ENCODE data around the gene PIGU. TPM values are rescaled to one million over a fixed set of nuclear protein-coding genes. Genes with fewer than 3 reads are reported as not detected.

The PIGU gene
- total and polyA plus RNA-seq, 8 donors, result 4.1 to 20.4 (median 7.9) TPM

- ATAC-seq, result no peak
- no peak for TF ChIP-seq CTCF (IDR thresholded peaks at IDR 0.05)
- DNase-seq, result no peak
- H3K4me3 ChIP-seq, result no peak overlapping the region
- H3K9me3 ChIP-seq, result no peaks in the 10 kb centered on the region
- H3K27me3 ChIP-seq, result no peaks in the 10 kb centered on the region
- WGBS, 2 donors, result 91 to 93% methylated on average over 13 of the region's 13 CpGs
- H3K27ac ChIP-seq, result no peak overlapping the region
- H3K4me1 ChIP-seq, result no peaks in the 10 kb centered on the region
- intact Hi-C loops (cut with DNase I), result loop anchor here in 1 of 3 donors (10.0 kb wide), 1 partner anchor 163 kb away; the partner anchor contains the start of gene TP53INP2
- peaks cover 0 to 28% (median under 1%) of the 10 kb centered on the region in 3 donors for H3K36me3 ChIP-seq
- no peak for FAIRE-seq
Observed at GRCh38 chr20:34541264-34541901, 135.5 kb downstream of the PIGU start.

GRCh38 chr20:34540596-34541263, 136.2 kb downstream of the PIGU start:
- ATAC-seq, result no peak
- no peak overlapping the region for H3K27ac ChIP-seq

GRCh38 chr20:34539756-34540155, 137.1 kb downstream of the PIGU start:
- no peak for TF ChIP-seq CTCF (IDR thresholded peaks at IDR 0.05)
- Histone ChIP-seq H3K4me1 (no peaks in the 10 kb centered on the region), H3K27ac (no peak overlapping the region), H3K9me3 (no peaks in the 10 kb centered on the region), H3K36me3 (peaks cover 3 to 44% (median 9%) of the 10 kb centered on the region in 3 donors), H3K27me3 (no peaks in the 10 kb centered on the region), H3K4me3 (no peak overlapping the region)
- WGBS, 2 donors, result 95 to 99% methylated on average over 8 of the region's 8 CpGs
- no peak for FAIRE-seq
- no peak for DNase-seq
- no peak for ATAC-seq
- intact Hi-C loops (cut with DNase I), result loop anchor here in 2 of 3 donors (10.0 kb wide), 2 partner anchors 165 to 225 kb away; partner anchors contain the start of gene TP53INP2 (in 1 of the 2)

More at GRCh38 chr20:34540596-34541263, 136.2 kb downstream of the PIGU start:
- H3K4me3 ChIP-seq, result no peak overlapping the region
- FAIRE-seq, result no peak
- intact Hi-C loops (cut with DNase I), result loop anchor here in 1 of 3 donors (10.0 kb wide), 1 partner anchor 164 kb away; the partner anchor contains the start of gene TP53INP2
- no peak for TF ChIP-seq CTCF (IDR thresholded peaks at IDR 0.05)
- no peaks in the 10 kb centered on the region for H3K27me3 ChIP-seq
- DNase-seq, result no peak
- peaks cover under 1 to 35% (median 3%) of the 10 kb centered on the region in 3 donors for H3K36me3 ChIP-seq
- 91 to 92% methylated on average over 15 of the region's 15 CpGs for WGBS, 2 donors
- H3K9me3 ChIP-seq, result no peaks in the 10 kb centered on the region
- no peaks in the 10 kb centered on the region for H3K4me1 ChIP-seq

GRCh38 chr20:34538671-34539123, 138.2 kb downstream of the PIGU start:
- FAIRE-seq, result no peak
- DNase-seq, result peak in 5 of 6 donors; percentile 24 to 77 (median 58)
- intact Hi-C loops (cut with DNase I), result loop anchor here in 1 of 3 donors (10.0 kb wide), 1 partner anchor 226 kb away; no protein-coding TSS in a partner anchor
- no peaks in the 10 kb centered on the region for H3K4me1 ChIP-seq
- H3K9me3 ChIP-seq, result no peaks in the 10 kb centered on the region
- ATAC-seq, result peak; percentile 67 to 88 (median 82)
- no peak overlapping the region for H3K4me3 ChIP-seq
- H3K36me3 ChIP-seq, result peaks cover 3 to 55% (median 9%) of the 10 kb centered on the region in 3 donors
- TF ChIP-seq CTCF (IDR thresholded peaks at IDR 0.05), result peak; percentile 58 to 78 (median 68)
- no peak overlapping the region for H3K27ac ChIP-seq
- no peaks in the 10 kb centered on the region for H3K27me3 ChIP-seq
- WGBS, 2 donors, result 24 to 26% methylated on average over 5 of the region's 5 CpGs

Measured in pancreas (tissue), 10 donors.